HT1080 (cell line): Measurements from ENCODE around the gene ANK2. TPM values are rescaled to one million over a fixed set of nuclear protein-coding genes. Genes with fewer than 3 reads are reported as not detected.

Source experiments
- DNase-seq: peaks from one replicate; pipeline ENCODE4 v3.0.0-alpha.2; 2015; ENCODE audit warnings: low read depth
- polyA plus RNA-seq, 2 experiments: library from polyadenylated mRNA; depleted of rRNA; stranded (reverse); fragments of >200 nt; gene quantifications; 2 replicates each; pipeline ENCODE4 v1.2.3, GENCODE V29; 2015
- total RNA-seq: library from RNA; depleted of rRNA; stranded (reverse); fragments of >200 nt; shearing (Covaris generic); gene quantifications from 2 replicates; pipeline ENCODE4 v1.2.3, GENCODE V29; 2014; rRNA removed

Gene ANK2
- total RNA-seq: 11.6 and 12.1 TPM in 2 replicates
- 7.8 and 12.3 TPM in 2 replicates for polyA plus RNA-seq (2015; cell fraction: cytosol; rRNA removed)
- 24.9 and 25.7 TPM in 2 replicates for polyA plus RNA-seq (2015; cell fraction: nucleus; rRNA removed)

DNA sequence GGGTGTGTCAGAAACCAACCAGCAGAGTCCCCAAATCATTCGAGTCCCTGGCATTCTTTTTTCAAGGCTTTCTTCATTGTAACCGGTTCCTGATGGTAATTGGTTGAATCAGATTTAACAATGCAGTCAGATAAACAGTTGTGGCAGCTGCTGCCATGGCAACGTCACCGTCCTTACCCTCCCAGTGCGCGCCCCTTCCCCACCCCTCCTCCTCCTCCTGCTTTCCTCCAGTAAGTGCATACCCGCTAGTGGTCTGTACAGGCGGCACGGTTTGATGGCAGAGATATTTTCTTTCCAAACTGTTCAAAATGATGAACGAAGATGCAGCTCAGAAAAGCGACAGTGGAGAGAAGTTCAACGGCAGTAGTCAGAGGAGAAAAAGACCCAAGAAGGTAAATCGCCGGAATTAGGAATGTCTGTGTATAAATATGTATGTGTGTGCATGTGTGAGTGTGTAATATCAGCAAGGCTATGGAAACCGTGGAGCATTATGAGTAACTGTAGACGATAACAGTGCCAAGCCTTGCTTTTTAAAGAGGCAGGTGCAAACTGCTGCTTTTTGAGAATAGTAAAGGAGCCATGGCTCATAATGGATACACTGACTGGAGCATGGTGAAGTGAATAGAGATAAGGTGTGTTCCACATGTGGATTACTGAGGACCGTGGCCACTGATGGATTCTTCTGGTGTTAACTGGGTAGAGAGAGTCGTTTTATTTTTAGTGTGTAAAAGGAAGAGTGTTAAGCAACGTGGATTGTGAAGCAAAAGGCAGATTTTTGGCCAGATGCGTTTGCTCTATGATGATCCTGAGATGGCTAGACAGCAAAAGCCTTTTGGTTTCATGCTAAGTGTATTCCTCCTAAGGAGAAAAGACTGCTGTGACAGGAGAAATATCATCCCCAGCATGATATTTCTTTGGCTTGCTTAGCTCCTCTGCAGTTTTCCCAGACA is at the start of gene ANK2:
Gene ANK2 (plus strand): TSS at position 233 of the 950 bp plus-strand sequence. CDS start 76 bp downstream, at position 309.
- DNase-seq: no peak

DNA sequence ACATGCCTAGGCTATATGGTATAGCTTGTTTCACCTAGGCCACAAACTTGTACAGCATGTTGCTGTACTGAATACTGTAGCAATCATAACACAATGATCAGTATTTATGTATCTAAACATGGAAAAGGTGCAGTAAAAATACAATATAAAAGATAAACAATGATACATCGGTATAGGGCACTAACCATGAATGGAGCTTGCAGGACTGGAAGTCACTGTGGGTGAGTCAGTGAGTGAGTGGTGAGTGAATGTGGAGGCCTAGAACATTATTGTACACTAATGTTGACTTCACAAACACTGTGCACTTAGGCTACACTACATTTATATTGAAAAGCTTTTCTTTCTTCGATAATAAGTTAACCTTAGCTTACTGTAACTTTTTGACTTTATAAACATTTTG is 45.6 kb upstream of the ANK2 start:
- DNase-seq: peak; percentile 61

DNA sequence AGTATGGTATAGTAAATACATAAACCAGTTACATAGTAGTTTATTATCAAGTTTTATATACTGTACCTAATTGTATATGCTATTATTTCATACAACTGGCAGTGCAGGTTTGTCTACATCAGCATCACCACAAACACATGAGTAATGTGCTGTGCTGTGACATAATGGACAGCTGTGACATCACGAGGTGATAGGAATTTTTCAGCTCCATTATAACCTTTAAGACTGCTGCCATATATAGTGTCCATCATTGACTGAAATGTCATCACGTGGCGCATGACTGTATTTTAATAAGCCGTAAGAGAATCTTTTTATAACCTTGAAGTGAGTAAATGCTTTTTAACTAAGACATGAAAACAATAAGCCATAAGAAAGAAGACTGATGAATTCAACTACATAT is 44.8 kb upstream of the ANK2 start:
- DNase-seq: no peak

GRCh38 chr4:113006632-113007031 is 42.8 kb upstream of the ANK2 start:
- DNase-seq: no peak

DNA sequence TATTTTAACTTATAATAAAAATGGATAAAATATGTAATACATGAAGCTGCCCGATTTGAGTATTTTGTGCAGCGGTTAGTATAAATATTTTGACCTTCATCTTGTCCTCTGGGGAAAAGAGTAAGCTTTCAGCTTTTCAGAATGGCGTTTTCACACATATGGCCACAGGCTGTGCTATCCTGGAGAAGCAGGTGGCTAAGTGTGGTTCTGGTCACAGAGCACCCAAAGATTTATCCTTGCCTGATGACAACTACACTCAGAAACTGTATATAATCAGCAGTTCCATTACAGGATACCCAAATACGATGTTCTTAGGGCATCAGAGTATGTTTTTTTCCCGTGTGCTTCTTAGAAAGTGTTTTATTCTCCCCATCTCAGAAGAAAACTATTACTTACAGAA is 42.3 kb upstream of the ANK2 start:
- DNase-seq: no peak

DNA sequence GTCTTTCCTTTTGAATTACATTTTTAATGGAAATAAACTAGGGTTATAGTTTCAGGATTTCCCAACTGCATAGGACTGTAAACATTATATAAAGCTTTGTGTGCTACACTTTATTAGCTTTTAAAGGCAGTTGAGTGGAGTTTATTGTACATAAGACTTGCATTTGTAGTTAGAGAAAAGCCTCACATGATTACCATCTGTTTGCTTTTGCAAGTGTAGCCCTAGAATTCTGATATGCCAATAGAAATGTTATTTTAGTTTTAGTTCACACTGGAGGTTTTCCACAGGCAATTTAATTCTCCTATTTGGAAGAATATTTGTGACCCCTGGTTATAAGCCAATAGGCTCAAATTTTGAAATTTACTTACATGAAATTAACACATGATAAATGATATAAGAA is 41.3 kb upstream of the ANK2 start:
- DNase-seq: no peak

- no peak for DNase-seq
Measured at GRCh38 chr4:113008716-113009115, 40.7 kb upstream of the ANK2 start.

GRCh38 chr4:113009461-113009860 is 40.0 kb upstream of the ANK2 start:
- DNase-seq: no peak

GRCh38 chr4:113012122-113012725 is 37.2 kb upstream of the ANK2 start:
- DNase-seq: no peak

- DNase-seq: no peak
Measured at GRCh38 chr4:113012786-113013185, 36.7 kb upstream of the ANK2 start.

- no peak for DNase-seq
Measured at GRCh38 chr4:113013751-113014150, 35.7 kb upstream of the ANK2 start.

DNA sequence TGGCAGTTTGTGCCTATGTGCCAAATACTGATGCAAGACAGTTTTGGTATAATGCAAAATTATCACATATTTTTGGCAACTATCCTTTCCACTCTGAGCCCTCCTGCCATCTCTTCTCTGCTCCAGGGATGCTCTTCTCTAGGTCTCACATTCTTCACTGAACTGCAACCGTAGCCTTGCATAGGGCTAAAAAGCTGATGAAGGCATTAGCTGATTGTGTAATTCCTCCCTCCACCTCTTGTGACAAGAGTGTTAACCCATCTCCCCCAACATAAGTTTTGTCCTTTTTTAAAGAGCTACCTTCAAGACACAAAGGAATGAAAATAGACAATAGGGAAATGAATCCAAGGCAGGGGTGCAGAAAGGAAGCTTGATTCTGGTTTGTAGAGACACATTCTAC is 33.1 kb upstream of the ANK2 start:
- DNase-seq: no peak

- no peak for DNase-seq
Measured at GRCh38 chr4:113020966-113021365, 28.5 kb upstream of the ANK2 start.

- no peak for DNase-seq
Measured at GRCh38 chr4:113024388-113024787, 25.1 kb upstream of the ANK2 start.

GRCh38 chr4:113025416-113025815 is 24.0 kb upstream of the ANK2 start:
- DNase-seq: no peak

- DNase-seq: peak; percentile 81
Measured at GRCh38 chr4:113026556-113026955, 22.9 kb upstream of the ANK2 start.

GRCh38 chr4:113028074-113028473 is 21.4 kb upstream of the ANK2 start:
- no peak for DNase-seq

DNA sequence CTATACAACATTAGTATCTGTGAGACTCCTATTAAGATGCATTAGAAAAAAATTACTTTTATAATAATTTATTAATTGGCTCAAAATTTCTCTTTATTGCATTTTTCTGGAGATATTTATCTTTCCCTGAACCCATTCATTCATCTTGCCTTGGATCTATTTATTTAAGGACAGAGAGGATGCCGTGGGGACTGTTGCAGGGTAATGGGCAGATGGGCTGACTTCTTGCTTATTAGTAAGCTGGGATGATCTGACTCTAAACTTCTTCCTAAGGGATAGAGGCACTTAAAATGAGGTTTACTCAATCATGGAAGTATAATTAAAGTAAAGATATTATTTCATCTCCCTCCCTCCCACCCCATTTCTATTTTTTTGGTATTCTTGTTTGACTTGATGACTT is 18.2 kb upstream of the ANK2 start:
- DNase-seq: no peak

DNA sequence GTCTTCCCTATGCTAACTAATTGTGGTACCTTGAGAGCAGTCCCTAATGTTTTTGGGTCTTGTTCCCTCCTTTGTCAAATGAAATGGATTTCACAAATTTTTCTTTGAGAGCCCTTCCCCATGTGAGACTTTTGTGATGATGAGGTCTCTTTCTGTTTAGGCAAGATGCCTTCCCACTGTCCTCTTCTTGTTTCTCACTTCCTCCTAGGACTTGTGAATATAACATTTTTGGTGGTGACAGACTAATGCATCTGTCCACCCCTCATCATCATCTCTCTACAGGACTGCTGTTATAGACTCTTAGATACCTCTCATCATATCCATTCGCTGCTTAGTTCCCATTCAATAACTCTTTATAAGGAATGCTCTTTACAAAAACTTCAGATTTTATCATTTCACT is 8.7 kb upstream of the ANK2 start:
- no peak for DNase-seq

- no peak for DNase-seq
Measured at GRCh38 chr4:113042502-113042901, 7.0 kb upstream of the ANK2 start.

DNA sequence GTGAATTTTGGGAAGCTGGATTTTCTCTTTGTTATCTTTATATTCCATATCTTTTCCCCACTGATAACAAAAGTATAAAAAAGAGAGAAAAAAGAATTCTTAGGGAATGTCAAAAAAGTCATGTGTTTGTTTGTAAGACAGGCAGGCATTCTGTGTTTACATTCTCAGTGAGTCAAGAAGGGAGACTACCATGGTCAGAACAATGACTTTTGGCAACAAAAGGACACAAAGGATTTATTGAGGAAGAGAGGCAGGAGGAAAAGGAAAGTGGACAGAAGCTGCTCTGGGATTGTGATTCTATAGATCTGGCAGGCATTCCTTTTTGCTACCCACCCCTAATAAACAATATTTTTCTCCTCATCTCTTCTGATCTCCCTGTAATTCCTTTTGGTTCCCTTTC is 5.9 kb upstream of the ANK2 start:
- peak; percentile 7 for DNase-seq

- no peak for DNase-seq
Measured at GRCh38 chr4:113050371-113050755, 910 bp downstream of the ANK2 start.

DNA sequence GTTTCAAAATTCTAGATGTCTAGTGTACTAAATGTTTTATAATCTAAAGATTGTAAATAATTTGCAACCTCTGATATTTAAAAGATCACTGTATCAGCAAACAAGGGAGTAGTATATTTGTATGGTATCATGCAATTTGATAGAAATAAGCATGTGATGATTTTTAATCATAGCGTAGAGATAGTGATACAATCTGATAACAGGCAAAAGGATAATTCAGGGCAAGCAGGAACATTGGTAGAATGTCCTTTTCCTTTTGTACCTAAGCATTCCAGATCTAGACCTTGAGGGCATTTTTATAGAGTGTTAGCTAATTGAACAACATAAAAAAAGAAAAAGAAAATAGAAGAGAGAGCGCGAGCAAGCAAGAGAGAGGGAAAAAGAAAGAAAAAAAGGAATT is 1.4 kb downstream of the ANK2 start:
- no peak for DNase-seq
